Esophagus muscularis mucosa (tissue), 4 donors: ENCODE measurements around the gene KLF6. TPM values are rescaled to one million over a fixed set of nuclear protein-coding genes. Genes with fewer than 3 reads are reported as not detected.

Source experiments
- DNase-seq: peaks from one replicate; pipeline ENCODE4 v3.0.0-alpha.2; 2017; ENCODE audit errors: extremely low spot score
- H3K27ac ChIP-seq, 4 donors: fragments of 200-600 bp; sonication (generic); replicated peaks in 1 of 4; 1 replicate in 3 of 4; 2 replicates in 1 of 4; pipeline ENCODE4 v1.5.1; 2016 to 2019; ENCODE audit warnings: mild to moderate bottlenecking in 1 of 4
- H3K27me3 ChIP-seq, 4 donors: fragments of 200-600 bp; sonication (generic); one replicate each; pipeline versions ENCODE4 v1.5.1 to v1.6.0; 2016 to 2019
- H3K36me3 ChIP-seq, 4 donors: fragments of 200-600 bp; sonication (generic); one replicate each; pipeline ENCODE4 v1.5.1; 2016 to 2019
- H3K4me1 ChIP-seq, 4 donors: fragments of 200-600 bp; sonication (generic); one replicate each; pipeline ENCODE4 v1.5.1; 2016 to 2019
- H3K4me3 ChIP-seq, 4 donors: fragments of 200-600 bp; sonication (generic); 1 replicate in 2 of 4; 2 replicates in 2 of 4; pipeline ENCODE4 v1.5.1; 2016 to 2019; ENCODE audit warnings: mild to moderate bottlenecking in 4 of 4, moderate library complexity in 1 of 4
- H3K9me3 ChIP-seq, 4 donors: fragments of 200-600 bp; sonication (generic); 1 replicate in 3 of 4; 2 replicates in 1 of 4; pipeline ENCODE4 v1.5.1; 2016 to 2019
- EP300 ChIP-seq: sonication (generic); formaldehyde crosslinking; IDR thresholded peaks from one replicate; pipeline ENCODE4 v1.6.1; 2017; ENCODE audit warnings: antibody characterized with exemption
- POLR2A ChIP-seq: fragments of 450-650 bp; IDR thresholded peaks from one replicate; pipeline ENCODE4 v1.6.1; 2017; ENCODE audit warnings: antibody characterized with exemption, moderate library complexity, mild to moderate bottlenecking, low read depth
- POLR2AphosphoS5 ChIP-seq, 2 donors: sonication (generic); formaldehyde crosslinking; IDR thresholded peaks; one replicate each; pipeline ENCODE4 v1.6.1; 2017; ENCODE audit warnings: antibody characterized with exemption in 2 of 2
- WGBS: methylation state at CpG from one replicate; pipeline ENCODE4 v1.1.5; 2018; 5-methylcytosine and 5-hydroxymethylcytosine counted together
- intact Hi-C: fragments of 100-400 bp; cut with DNase I; formaldehyde crosslinking; loops from one replicate; pipeline ENCODE4 v1.15.1; 2023
- total RNA-seq, 4 donors: library from RNA; depleted of rRNA; stranded (reverse); fragments of >200 nt; gene quantifications; one replicate each; pipeline versions ENCODE4 v1.1.0 to v1.2.1, GENCODE V29; 2016
- TF ChIP-seq, protein P1 (sequence below), 3 experiments: fragments of 200-600 bp in 2 of 3; fragments of 450-650 bp in 1 of 3; sonication (generic) in 2 of 3; IDR thresholded peaks; one replicate each; pipeline ENCODE4 v1.5.1; 2017 to 2019; ENCODE audit warnings: antibody characterized with exemption in 3 of 3, mild to moderate bottlenecking in 2 of 3, moderate library complexity in 1 of 3

KLF6 gene
- total RNA-seq, 4 donors from 2014 or later: 114 to 145 (median 123) TPM

GRCh38 chr10:3773460-3774017, 11.5 kb downstream of the KLF6 start:
- 83% methylated on average over 10 of the region's 10 CpGs for WGBS
- intact Hi-C loops: loop anchor here (2.0 to 10.0 kb wide), 2 partner anchors 149 to 577 kb away; no protein-coding TSS in a partner anchor
- Histone ChIP-seq H3K4me3 (no peak overlapping the region), H3K27me3 (no peaks in the 10 kb centered on the region), H3K36me3 (peaks cover 17 to 44% (median 26%) of the 10 kb centered on the region in 4 donors), H3K4me1 (peaks cover 39 to 43% (median 40%) of the 10 kb centered on the region in 4 donors), H3K9me3 (no peaks in the 10 kb centered on the region), H3K27ac (peak overlapping the region in 3 of 4 donors; percentile 97 to 100 (median 98))
- no peak for TF ChIP-seq EP300
- TF ChIP-seq POLR2A: no peak
- TF ChIP-seq POLR2AphosphoS5 (IDR thresholded peaks at IDR 0.05): no peak
- TF ChIP-seq, protein P1, sequence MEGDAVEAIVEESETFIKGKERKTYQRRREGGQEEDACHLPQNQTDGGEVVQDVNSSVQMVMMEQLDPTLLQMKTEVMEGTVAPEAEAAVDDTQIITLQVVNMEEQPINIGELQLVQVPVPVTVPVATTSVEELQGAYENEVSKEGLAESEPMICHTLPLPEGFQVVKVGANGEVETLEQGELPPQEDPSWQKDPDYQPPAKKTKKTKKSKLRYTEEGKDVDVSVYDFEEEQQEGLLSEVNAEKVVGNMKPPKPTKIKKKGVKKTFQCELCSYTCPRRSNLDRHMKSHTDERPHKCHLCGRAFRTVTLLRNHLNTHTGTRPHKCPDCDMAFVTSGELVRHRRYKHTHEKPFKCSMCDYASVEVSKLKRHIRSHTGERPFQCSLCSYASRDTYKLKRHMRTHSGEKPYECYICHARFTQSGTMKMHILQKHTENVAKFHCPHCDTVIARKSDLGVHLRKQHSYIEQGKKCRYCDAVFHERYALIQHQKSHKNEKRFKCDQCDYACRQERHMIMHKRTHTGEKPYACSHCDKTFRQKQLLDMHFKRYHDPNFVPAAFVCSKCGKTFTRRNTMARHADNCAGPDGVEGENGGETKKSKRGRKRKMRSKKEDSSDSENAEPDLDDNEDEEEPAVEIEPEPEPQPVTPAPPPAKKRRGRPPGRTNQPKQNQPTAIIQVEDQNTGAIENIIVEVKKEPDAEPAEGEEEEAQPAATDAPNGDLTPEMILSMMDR (IDR thresholded peaks at IDR 0.05): no peak
- DNase-seq: no peak

DNA sequence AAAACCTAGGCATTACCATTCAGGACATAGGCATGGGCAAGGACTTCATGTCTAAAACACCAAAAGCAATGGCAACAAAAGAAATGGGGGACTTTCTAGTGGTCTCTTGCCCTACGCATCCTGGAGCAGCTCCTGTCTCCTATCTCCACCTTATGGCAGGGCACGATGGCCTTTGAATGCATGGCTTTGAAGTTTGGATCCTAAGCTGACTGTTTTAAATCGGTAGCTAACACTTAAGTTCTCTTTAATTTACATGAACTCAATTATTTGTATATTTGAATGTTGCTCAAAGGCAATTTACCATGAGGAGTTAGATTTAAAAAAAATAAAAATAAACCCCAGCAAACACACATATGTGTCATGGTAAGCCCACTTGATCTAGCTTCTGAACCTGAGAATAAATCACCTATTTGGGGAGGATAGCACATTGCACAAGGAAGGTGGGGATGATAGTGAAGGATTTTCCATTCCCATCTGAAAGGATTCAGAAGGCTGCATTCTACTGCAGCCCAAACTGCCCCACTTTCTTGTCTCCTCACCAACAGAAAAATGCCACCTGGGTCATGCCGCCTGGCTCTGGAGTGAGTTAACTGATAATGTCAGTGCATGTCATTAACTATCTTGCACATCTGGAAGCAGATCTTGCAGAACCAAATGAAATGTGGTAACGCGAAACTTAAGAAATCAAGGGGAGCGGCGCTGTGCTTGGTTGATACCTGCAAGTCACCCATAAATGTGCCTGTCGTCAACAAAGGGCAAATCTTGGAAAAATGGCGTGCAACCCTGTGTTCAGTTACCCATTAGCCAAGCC, 12.4 kb downstream of the KLF6 start:
- no peak overlapping the region for H3K27ac ChIP-seq
- DNase-seq: no peak
- H3K4me1 ChIP-seq: peaks cover 30 to 33% (median 30%) of the 10 kb centered on the region in 4 donors
- H3K4me3 ChIP-seq: no peak overlapping the region
- intact Hi-C loops: loop anchor here (2.0 to 10.0 kb wide), 2 partner anchors 148 to 576 kb away; no protein-coding TSS in a partner anchor
- WGBS: 97% methylated on average over 10 of the region's 10 CpGs
- H3K9me3 ChIP-seq: no peaks in the 10 kb centered on the region
- no peaks in the 10 kb centered on the region for H3K27me3 ChIP-seq
- TF ChIP-seq, protein P1 (IDR thresholded peaks at IDR 0.05): no peak
- TF ChIP-seq POLR2A (no peak), EP300 (no peak), POLR2AphosphoS5 (IDR thresholded peaks at IDR 0.05) (no peak)
- peaks cover 8 to 34% (median 18%) of the 10 kb centered on the region in 4 donors for H3K36me3 ChIP-seq

DNA sequence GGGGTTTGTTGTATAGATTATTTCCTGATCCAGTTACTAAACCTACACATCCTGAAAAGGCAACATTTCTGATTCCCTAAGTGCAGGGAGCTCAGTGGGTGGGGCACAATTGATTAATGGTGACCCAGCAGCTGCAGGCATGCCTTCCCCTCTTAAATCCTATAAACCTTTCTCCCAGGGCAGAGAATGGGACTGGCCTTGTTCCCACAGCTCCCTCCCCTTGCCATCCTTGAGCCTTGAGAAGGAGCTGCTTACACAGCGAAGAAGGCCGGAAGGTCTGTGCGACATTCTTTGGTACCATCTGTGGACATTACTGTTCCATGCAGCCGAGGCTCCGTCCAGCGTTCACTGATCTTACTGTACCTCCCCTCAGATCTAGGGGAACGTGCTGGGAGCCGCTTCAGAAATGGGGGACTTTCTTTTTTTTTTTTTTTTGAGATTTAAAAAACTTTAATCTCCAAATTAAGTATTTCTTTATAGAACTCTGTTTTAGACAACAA, 14.3 kb downstream of the KLF6 start:
- Histone ChIP-seq H3K27ac (no peak overlapping the region), H3K4me1 (peaks cover 15 to 24% (median 18%) of the 10 kb centered on the region in 4 donors), H3K36me3 (peaks cover 0 to 17% (median 4%) of the 10 kb centered on the region in 4 donors), H3K9me3 (no peaks in the 10 kb centered on the region), H3K27me3 (no peaks in the 10 kb centered on the region), H3K4me3 (no peak overlapping the region)
- intact Hi-C loops: loop anchor here (10.0 kb wide), 1 partner anchor 146 kb away; no protein-coding TSS in a partner anchor
- no peak for DNase-seq
- 97% methylated on average over 8 of the region's 8 CpGs for WGBS
- TF ChIP-seq EP300 (no peak), POLR2A (no peak), POLR2AphosphoS5 (IDR thresholded peaks at IDR 0.05) (no peak)
- TF ChIP-seq, protein P1 (IDR thresholded peaks at IDR 0.05): no peak

DNA sequence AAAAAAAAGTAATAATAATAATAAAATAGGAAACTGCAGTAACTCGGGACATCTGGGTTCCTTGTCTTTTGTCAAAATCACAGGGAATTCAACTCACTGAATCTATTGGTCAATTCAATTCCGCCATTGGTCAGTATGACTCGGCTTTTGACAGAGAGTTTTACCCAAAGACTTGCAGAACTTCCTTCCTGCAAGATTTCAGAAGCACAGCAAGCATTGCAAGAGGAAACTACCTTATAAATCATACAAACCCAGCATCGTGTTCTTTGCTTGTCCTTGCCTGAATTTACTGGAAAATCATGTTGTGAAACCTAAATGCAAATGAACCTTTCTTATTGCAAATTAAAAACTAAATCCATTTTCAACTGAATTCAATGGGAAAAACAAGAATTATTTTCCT, 15.5 kb downstream of the KLF6 start:
- Histone ChIP-seq H3K27ac (no peak overlapping the region), H3K4me3 (no peak overlapping the region), H3K4me1 (peaks cover 6 to 23% (median 14%) of the 10 kb centered on the region in 4 donors), H3K36me3 (peaks cover 0 to 6% (median 0%) of the 10 kb centered on the region in 4 donors), H3K27me3 (no peaks in the 10 kb centered on the region), H3K9me3 (no peaks in the 10 kb centered on the region)
- 88% methylated on average over 4 of the region's 4 CpGs for WGBS
- TF ChIP-seq, protein P1 (IDR thresholded peaks at IDR 0.05): no peak
- TF ChIP-seq POLR2AphosphoS5 (IDR thresholded peaks at IDR 0.05): no peak
- DNase-seq: no peak
- intact Hi-C loops: no loop called here
